Neural cell (in vitro differentiated cells): ENCODE data around the gene MRPS27. TPM values are rescaled to one million over a fixed set of nuclear protein-coding genes. Genes with fewer than 3 reads are reported as not detected.

Source experiments
- H2AFZ ChIP-seq: fragments of 200-600, 300-800 bp; sonication (generic), shearing (Covaris generic); 2 replicates; pipeline ENCODE4 v1.6.0; 2014; ENCODE audit warnings: low read depth, mild to moderate bottlenecking, antibody characterized with exemption, low read length, moderate library complexity
- H3F3A ChIP-seq: fragments of 200-600 bp; shearing (Covaris generic); 2 replicates; pipeline ENCODE4 v1.6.1; 2016; ENCODE audit warnings: mild to moderate bottlenecking, moderate library complexity, mixed read lengths, antibody characterized with exemption, low read length; ENCODE audit not compliant: insufficient read depth, poor library complexity, severe bottlenecking
- H3K27ac ChIP-seq: fragments of 200-600, 300-800 bp; sonication (generic), shearing (Covaris generic); 2 replicates; pipeline ENCODE4 v1.5.1; 2014; ENCODE audit warnings: mild to moderate bottlenecking, low read length, moderate library complexity
- H3K27me3 ChIP-seq: fragments of 300-800, 200-600 bp; sonication (generic), shearing (Covaris generic); 2 replicates; pipeline ENCODE4 v1.6.0; 2014; ENCODE audit warnings: mild to moderate bottlenecking, low read depth, low read length, moderate library complexity; ENCODE audit not compliant: insufficient read depth
- H3K36me3 ChIP-seq: fragments of 300-800, 200-600 bp; sonication (generic), shearing (Covaris generic); 2 replicates; pipeline ENCODE4 v1.5.1; 2014; ENCODE audit warnings: mild to moderate bottlenecking, antibody characterized with exemption, low read length, moderate library complexity; ENCODE audit not compliant: insufficient read depth
- H3K4me2 ChIP-seq: fragments of 300-800, 200-600 bp; sonication (generic), shearing (Covaris generic); 2 replicates; pipeline ENCODE4 v1.6.0; 2014; ENCODE audit warnings: mild to moderate bottlenecking, low read length
- H3K4me3 ChIP-seq: fragments of 300-800, 200-600 bp; sonication (generic), shearing (Covaris generic); 2 replicates; pipeline ENCODE4 v1.5.1; 2014; ENCODE audit warnings: mild to moderate bottlenecking, low read length, moderate library complexity
- H3K79me2 ChIP-seq: fragments of 200-600 bp; shearing (Covaris generic); replicated peaks from 2 replicates; pipeline ENCODE4 v1.6.0; 2014; ENCODE audit warnings: mild to moderate bottlenecking, low read length, moderate library complexity; ENCODE audit not compliant: insufficient read depth
- H3K9ac ChIP-seq: fragments of 300-800, 200-600 bp; sonication (generic), shearing (Covaris generic); 2 replicates; pipeline ENCODE4 v1.6.1; 2016; ENCODE audit warnings: mild to moderate bottlenecking, low read length, mixed read lengths
- H3K9me2 ChIP-seq: fragments of 200-600 bp; shearing (Covaris generic); 2 replicates; pipeline ENCODE4 v1.6.1; 2016; ENCODE audit warnings: mild to moderate bottlenecking, low read length, mixed read lengths; ENCODE audit not compliant: insufficient read depth
- H3K9me3 ChIP-seq: fragments of 200-600, 300-800 bp; sonication (generic), shearing (Covaris generic); 2 replicates; pipeline ENCODE4 v1.6.1; 2016; ENCODE audit warnings: mild to moderate bottlenecking, mixed run types, low read length, moderate library complexity, mixed read lengths
- H4K20me1 ChIP-seq: fragments of 200-600 bp; shearing (Covaris generic); 2 replicates; pipeline ENCODE4 v1.6.1; 2016; ENCODE audit warnings: mild to moderate bottlenecking, mixed run types; ENCODE audit not compliant: insufficient read depth
- EP300 ChIP-seq: fragments of 450-650 bp; conservative IDR thresholded peaks from 2 replicates; pipeline ENCODE4 v1.6.1; 2014; ENCODE audit warnings: antibody characterized with exemption, mild to moderate bottlenecking, moderate library complexity; ENCODE audit not compliant: poor library complexity, severe bottlenecking
- EZH2 ChIP-seq: fragments of 200-600, 300-800 bp; shearing (Covaris generic), sonication (generic); IDR thresholded peaks from 2 replicates; pipeline ENCODE4 v1.6.1; 2014; ENCODE audit warnings: antibody characterized with exemption, low read length, borderline replicate concordance, mild to moderate bottlenecking; ENCODE audit not compliant: insufficient read depth, poor library complexity, severe bottlenecking
- MXI1 ChIP-seq: fragments of 450-650 bp; conservative IDR thresholded peaks from 2 replicates; pipeline ENCODE4 v1.6.1; 2014; ENCODE audit warnings: antibody characterized with exemption, mild to moderate bottlenecking; ENCODE audit not compliant: poor library complexity, severe bottlenecking
- POLR2AphosphoS5 ChIP-seq: IDR thresholded peaks from 2 replicates; pipeline ENCODE4 v1.6.1; 2012
- RAD21 ChIP-seq: fragments of 450-650 bp; conservative IDR thresholded peaks from 2 replicates; pipeline ENCODE4 v1.6.1; 2014; ENCODE audit warnings: antibody characterized with exemption, mild to moderate bottlenecking, moderate library complexity
- REST ChIP-seq: IDR thresholded peaks from 2 replicates; pipeline ENCODE4 v1.6.1; 2012; ENCODE audit warnings: borderline replicate concordance
- SMC3 ChIP-seq: fragments of 450-650 bp; conservative IDR thresholded peaks from 2 replicates; pipeline ENCODE4 v1.6.1; 2014; ENCODE audit warnings: antibody characterized with exemption, mild to moderate bottlenecking, moderate library complexity; ENCODE audit not compliant: poor library complexity
- TAF1 ChIP-seq: IDR thresholded peaks from 2 replicates; pipeline ENCODE4 v1.6.1; 2012; ENCODE audit warnings: low read depth
- polyA plus RNA-seq: library from polyadenylated mRNA; depleted of rRNA; stranded (reverse); fragments of >200 nt; gene quantifications from 2 replicates; pipeline ENCODE4 v1.2.3, GENCODE V29; 2014
- TF ChIP-seq, protein P1 (sequence below): fragments of 450-650 bp; IDR thresholded peaks from 2 replicates; pipeline ENCODE4 v1.5.1; 2014; ENCODE audit warnings: antibody characterized with exemption, mild to moderate bottlenecking, moderate library complexity; ENCODE audit not compliant: poor library complexity, severe bottlenecking

Gene MRPS27
- polyA plus RNA-seq, 1 donor from 2014 or later = 36.7 TPM

- peak overlapping the region; percentile 27 for H3K4me2 ChIP-seq
- no peaks in the 10 kb centered on the region for H3K9me2 ChIP-seq
- no peaks in the 10 kb centered on the region for H3K9me3 ChIP-seq
- no peaks in the 10 kb centered on the region for H3K27me3 ChIP-seq
- H3K9ac ChIP-seq = peak overlapping the region; percentile 74
- H3F3A ChIP-seq = no peaks in the 10 kb centered on the region
- TF ChIP-seq RAD21 = no peak
- TF ChIP-seq TAF1 = no peak
- no peak for TF ChIP-seq REST
- no peak for TF ChIP-seq POLR2AphosphoS5
- no peak for TF ChIP-seq SMC3
- TF ChIP-seq MXI1 = no peak
- TF ChIP-seq EP300 = no peak
- TF ChIP-seq, protein P1, sequence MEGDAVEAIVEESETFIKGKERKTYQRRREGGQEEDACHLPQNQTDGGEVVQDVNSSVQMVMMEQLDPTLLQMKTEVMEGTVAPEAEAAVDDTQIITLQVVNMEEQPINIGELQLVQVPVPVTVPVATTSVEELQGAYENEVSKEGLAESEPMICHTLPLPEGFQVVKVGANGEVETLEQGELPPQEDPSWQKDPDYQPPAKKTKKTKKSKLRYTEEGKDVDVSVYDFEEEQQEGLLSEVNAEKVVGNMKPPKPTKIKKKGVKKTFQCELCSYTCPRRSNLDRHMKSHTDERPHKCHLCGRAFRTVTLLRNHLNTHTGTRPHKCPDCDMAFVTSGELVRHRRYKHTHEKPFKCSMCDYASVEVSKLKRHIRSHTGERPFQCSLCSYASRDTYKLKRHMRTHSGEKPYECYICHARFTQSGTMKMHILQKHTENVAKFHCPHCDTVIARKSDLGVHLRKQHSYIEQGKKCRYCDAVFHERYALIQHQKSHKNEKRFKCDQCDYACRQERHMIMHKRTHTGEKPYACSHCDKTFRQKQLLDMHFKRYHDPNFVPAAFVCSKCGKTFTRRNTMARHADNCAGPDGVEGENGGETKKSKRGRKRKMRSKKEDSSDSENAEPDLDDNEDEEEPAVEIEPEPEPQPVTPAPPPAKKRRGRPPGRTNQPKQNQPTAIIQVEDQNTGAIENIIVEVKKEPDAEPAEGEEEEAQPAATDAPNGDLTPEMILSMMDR = no peak
- TF ChIP-seq EZH2 = no peak
- peak overlapping the region; percentile 78 for H3K27ac ChIP-seq
- H3K4me3 ChIP-seq = peak overlapping the region; percentile 74
- no peaks in the 10 kb centered on the region for H3K36me3 ChIP-seq
- H2AFZ ChIP-seq = peak overlapping the region; percentile 59
- H3K79me2 ChIP-seq = peaks cover 6% of the 10 kb centered on the region
- H4K20me1 ChIP-seq = no peaks in the 10 kb centered on the region
Observed at GRCh38 chr5:72307573-72307967, 12.5 kb downstream of the MRPS27 start.

GRCh38 chr5:72305194-72306142 lies 14.6 kb downstream of the MRPS27 start:
- Histone ChIP-seq H3K79me2 (peaks cover 9% of the 10 kb centered on the region), H3F3A (no peaks in the 10 kb centered on the region), H3K9me2 (no peaks in the 10 kb centered on the region), H3K9me3 (no peaks in the 10 kb centered on the region), H3K27me3 (no peaks in the 10 kb centered on the region), H3K4me2 (no peak overlapping the region), H3K36me3 (no peaks in the 10 kb centered on the region), H3K4me3 (no peak overlapping the region), H3K27ac (no peak overlapping the region), H3K9ac (no peak overlapping the region), H2AFZ (no peak overlapping the region), H4K20me1 (no peaks in the 10 kb centered on the region)
- TF ChIP-seq RAD21 (no peak), EP300 (no peak), REST (no peak)
